Kidney epithelial cell (primary cell): Measurements from ENCODE around the gene ESRRG. TPM values are rescaled to one million over a fixed set of nuclear protein-coding genes. Genes with fewer than 3 reads are reported as not detected.

Experiments
- DNase-seq: peaks from one replicate; pipeline ENCODE4 v3.0.0-alpha.2; 2010; ENCODE audit warnings: low read depth
- H3K27me3 ChIP-seq: 2 replicates; pipeline ENCODE4 v1.6.0; 2011; ENCODE audit warnings: low read length; ENCODE audit not compliant: control insufficient read depth, insufficient read depth
- H3K36me3 ChIP-seq: 2 replicates; pipeline ENCODE4 v1.5.1; 2011; ENCODE audit warnings: low read length; ENCODE audit not compliant: control insufficient read depth, insufficient read depth
- H3K4me3 ChIP-seq: 2 replicates; pipeline ENCODE4 v1.5.1; 2011; ENCODE audit warnings: low read depth, mild to moderate bottlenecking, control low read depth, low read length
- CTCF ChIP-seq: IDR thresholded peaks from 2 replicates; pipeline ENCODE4 v1.5.1; 2011; ENCODE audit warnings: mild to moderate bottlenecking, moderate library complexity, low read length, control low read depth, inconsistent platforms; ENCODE audit not compliant: insufficient read depth, poor library complexity, severe bottlenecking
- total RNA-seq: library from RNA; depleted of rRNA; stranded (reverse); fragments of >200 nt; gene quantifications from 2 replicates; pipeline ENCODE4 v1.2.3, GENCODE V29; 2015

ESRRG gene
- total RNA-seq, 1 donor from 2014 or later, result 0.88 TPM

DNA sequence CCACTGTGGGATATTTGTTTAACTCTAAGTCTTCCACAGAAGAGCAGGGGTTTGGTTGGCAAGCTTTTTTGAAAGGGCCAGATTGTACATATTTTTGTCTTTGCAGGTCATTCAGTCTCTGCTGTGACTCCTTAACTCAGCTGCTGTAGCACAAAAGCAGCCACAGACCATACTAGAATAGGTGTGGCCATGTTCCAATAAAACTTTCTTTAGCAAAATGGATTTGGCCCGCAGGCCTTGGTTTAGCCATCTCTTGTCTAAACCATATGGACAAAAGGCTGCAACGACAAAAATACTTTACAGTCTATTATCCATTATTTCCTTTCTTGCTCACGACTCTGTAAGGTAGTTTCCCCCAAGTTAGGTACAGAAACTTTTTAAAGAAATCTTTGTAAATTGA is 60.5 kb downstream of the ESRRG start:
- TF ChIP-seq CTCF, result no peak
- Histone ChIP-seq H3K27me3 (no peaks in the 10 kb centered on the region), H3K4me3 (no peak overlapping the region), H3K36me3 (no peaks in the 10 kb centered on the region)
- no peak for DNase-seq

DNA sequence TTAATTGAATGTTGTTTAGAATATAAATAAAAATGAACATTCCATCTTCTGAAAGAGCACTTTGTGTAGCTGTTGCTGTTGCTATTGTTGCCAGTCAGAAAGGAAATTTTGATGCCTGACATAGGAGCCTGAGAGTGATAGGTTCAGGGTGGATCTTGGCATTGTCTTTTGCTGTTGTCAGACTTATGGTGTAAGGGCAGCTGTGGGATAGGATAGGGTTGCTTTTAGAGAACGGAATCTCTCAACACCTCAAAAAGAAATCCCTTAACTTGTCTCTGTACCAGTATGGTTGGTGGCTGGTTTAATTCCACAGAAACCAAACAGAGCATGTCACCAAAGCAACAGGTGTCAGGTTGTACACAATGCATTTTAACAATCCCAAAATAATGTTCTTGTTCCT is 62.7 kb downstream of the ESRRG start:
- no peak for DNase-seq
- TF ChIP-seq CTCF, result no peak
- no peaks in the 10 kb centered on the region for H3K36me3 ChIP-seq
- no peaks in the 10 kb centered on the region for H3K27me3 ChIP-seq
- no peak overlapping the region for H3K4me3 ChIP-seq

GRCh38 chr1:216653001-216653400 is 70.2 kb downstream of the ESRRG start:
- DNase-seq, result no peak
- Histone ChIP-seq H3K27me3 (no peaks in the 10 kb centered on the region), H3K4me3 (no peak overlapping the region), H3K36me3 (no peaks in the 10 kb centered on the region)
- TF ChIP-seq CTCF, result no peak

GRCh38 chr1:216651826-216652418 is 71.3 kb downstream of the ESRRG start:
- no peak for TF ChIP-seq CTCF
- no peak for DNase-seq
- H3K27me3 ChIP-seq, result no peaks in the 10 kb centered on the region
- no peaks in the 10 kb centered on the region for H3K36me3 ChIP-seq
- no peak overlapping the region for H3K4me3 ChIP-seq

GRCh38 chr1:216643176-216643575 is 80.1 kb downstream of the ESRRG start:
- no peak for DNase-seq
- H3K4me3 ChIP-seq, result no peak overlapping the region
- H3K36me3 ChIP-seq, result no peaks in the 10 kb centered on the region
- no peak for TF ChIP-seq CTCF
- H3K27me3 ChIP-seq, result no peaks in the 10 kb centered on the region
